Mesodermal cell (in vitro differentiated cells): ENCODE data around the gene CAPN1.
"Not testable (repeated sequence)": the region's sequence is repeated elsewhere in the genome, so short reads cannot be mapped to it uniquely, and the experiment has no call there.

Experiments
- H3K27ac ChIP-seq: 2 replicates; pipeline ENCODE4 v1.7.0; 2013; ENCODE audit warnings: mild to moderate bottlenecking, low read depth, low read length, moderate library complexity; ENCODE audit not compliant: severe bottlenecking
- H3K36me3 ChIP-seq: 2 replicates; pipeline ENCODE4 v1.7.1; 2013; ENCODE audit warnings: mild to moderate bottlenecking, low read length, moderate library complexity; ENCODE audit not compliant: control insufficient read depth, insufficient read depth
- H3K4me1 ChIP-seq: one replicate; pipeline ENCODE4 v1.7.1; 2013; ENCODE audit warnings: mild to moderate bottlenecking, low read length; ENCODE audit not compliant: insufficient read depth, control insufficient read depth, poor library complexity, severe bottlenecking
- H3K4me3 ChIP-seq: 2 replicates; pipeline ENCODE4 v1.7.0; 2013; ENCODE audit warnings: low read length, control low read depth, mild to moderate bottlenecking; ENCODE audit not compliant: insufficient read depth, poor library complexity, severe bottlenecking; ENCODE audit errors: extremely low read depth
- H3K9me3 ChIP-seq: 2 replicates; pipeline ENCODE4 v1.7.1; 2013; ENCODE audit warnings: mild to moderate bottlenecking, low read length, moderate library complexity; ENCODE audit not compliant: control insufficient read depth
- WGBS, 2 experiments: methylation state at CpG; one replicate each; pipeline ENCODE4 v1.1.5; 2013; ENCODE audit warnings: missing lambda C conversion rate in 2 of 2; ENCODE audit not compliant: insufficient coverage in 2 of 2; 5-methylcytosine and 5-hydroxymethylcytosine counted together

Gene CAPN1

DNA sequence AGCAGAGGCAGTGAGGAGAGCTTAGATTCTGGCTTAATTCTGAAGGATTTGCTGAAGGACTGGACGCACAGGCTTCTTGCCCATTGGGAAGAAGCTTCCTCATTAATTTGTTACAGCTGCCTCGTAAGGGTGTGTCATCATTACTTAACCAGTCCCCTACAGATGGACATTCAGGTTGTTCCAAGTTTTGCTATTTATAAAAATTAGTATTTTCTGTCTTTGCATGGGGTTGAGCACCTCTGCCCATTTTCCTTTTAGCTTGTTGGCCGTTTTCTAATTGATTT, 38.1 kb downstream of the CAPN1 start:
- H3K36me3 ChIP-seq = no peaks in the 10 kb centered on the region
- no peaks in the 10 kb centered on the region for H3K9me3 ChIP-seq
- WGBS, 2 experiments = 100% methylated on average over 2 of the region's 3 CpGs; no CpG with 5 or more reads in 1 of the 2 experiments
- no peak overlapping the region for H3K27ac ChIP-seq
- peaks cover 3% of the 10 kb centered on the region for H3K4me1 ChIP-seq
- H3K4me3 ChIP-seq = no peak overlapping the region

DNA sequence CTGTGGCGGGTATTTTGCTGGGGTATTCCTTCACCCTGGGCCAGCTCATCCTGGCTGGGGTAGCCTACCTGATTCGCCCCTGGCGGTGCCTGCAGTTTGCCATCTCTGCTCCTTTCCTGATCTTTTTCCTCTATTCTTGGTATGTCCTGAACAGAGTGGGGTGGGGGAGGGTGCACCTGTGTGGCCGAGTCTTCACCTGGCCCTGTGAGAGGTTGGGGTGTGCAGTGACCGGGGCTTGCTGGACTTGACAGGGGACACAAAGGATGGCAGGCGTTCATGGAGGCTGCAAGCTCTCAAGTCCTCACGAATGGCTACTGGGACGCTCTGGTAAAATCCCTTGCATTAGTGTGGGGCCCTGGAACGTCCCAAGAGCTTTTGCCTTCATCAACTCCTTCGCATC, 39.3 kb downstream of the CAPN1 start:
- H3K36me3 ChIP-seq = no peaks in the 10 kb centered on the region
- H3K27ac ChIP-seq = no peak overlapping the region
- no peak overlapping the region for H3K4me3 ChIP-seq
- no peaks in the 10 kb centered on the region for H3K9me3 ChIP-seq
- WGBS, 2 experiments = 91 to 98% methylated on average over 4 to 6 of the region's 10 CpGs
- H3K4me1 ChIP-seq = peaks cover 8% of the 10 kb centered on the region

DNA sequence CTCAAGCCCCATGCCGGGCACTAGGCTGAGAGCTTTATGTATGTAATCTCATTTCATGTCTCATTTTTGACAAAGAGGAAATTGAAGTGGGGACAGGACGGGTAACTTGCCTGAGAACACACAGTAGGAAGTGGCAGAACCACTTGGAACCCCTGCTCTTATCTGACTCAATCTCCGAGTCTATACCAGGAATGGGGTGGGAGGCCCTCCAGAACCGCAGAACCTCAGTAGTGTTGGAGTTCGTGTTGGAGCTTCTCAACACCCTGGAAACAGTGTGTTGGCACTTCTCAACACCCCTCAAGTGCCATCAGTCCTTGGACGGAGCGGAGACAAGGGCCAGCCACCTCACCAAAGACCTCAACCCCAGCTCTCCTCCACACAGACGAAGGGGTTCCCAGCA, 41.3 kb downstream of the CAPN1 start:
- 93 to 98% methylated on average over 7 of the region's 8 CpGs for WGBS, 2 experiments

DNA sequence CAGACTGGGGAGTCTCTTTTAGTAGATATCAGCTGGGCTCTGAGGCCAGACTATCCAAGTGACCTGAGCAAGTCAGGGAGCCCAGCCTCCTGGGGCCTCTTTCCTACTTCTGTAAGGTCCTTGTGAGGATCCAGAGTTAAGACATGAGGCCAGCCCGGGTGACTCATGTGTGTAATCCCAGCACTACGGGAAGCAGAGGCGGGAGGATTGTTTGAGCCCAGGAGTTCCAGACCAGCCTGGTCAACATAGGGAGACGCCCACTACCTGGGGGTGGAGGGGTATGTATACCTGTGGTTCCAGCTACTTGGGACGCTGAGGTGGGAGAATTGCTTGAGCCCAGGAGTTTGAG, 43.2 kb downstream of the CAPN1 start:
- WGBS, 2 experiments = 22 to 43% methylated on average over 4 to 5 of the region's 5 CpGs
- no peaks in the 10 kb centered on the region for H3K9me3 ChIP-seq
- H3K36me3 ChIP-seq = no peaks in the 10 kb centered on the region
- H3K4me3 ChIP-seq = no peak overlapping the region
- H3K4me1 ChIP-seq = peaks cover 8% of the 10 kb centered on the region
- no peak overlapping the region for H3K27ac ChIP-seq

More for the DNA sequence above, 41.3 kb downstream of the CAPN1 start:
- Histone ChIP-seq H3K27ac (no peak overlapping the region), H3K4me3 (no peak overlapping the region), H3K36me3 (no peaks in the 10 kb centered on the region), H3K4me1 (peaks cover 8% of the 10 kb centered on the region), H3K9me3 (no peaks in the 10 kb centered on the region)

DNA sequence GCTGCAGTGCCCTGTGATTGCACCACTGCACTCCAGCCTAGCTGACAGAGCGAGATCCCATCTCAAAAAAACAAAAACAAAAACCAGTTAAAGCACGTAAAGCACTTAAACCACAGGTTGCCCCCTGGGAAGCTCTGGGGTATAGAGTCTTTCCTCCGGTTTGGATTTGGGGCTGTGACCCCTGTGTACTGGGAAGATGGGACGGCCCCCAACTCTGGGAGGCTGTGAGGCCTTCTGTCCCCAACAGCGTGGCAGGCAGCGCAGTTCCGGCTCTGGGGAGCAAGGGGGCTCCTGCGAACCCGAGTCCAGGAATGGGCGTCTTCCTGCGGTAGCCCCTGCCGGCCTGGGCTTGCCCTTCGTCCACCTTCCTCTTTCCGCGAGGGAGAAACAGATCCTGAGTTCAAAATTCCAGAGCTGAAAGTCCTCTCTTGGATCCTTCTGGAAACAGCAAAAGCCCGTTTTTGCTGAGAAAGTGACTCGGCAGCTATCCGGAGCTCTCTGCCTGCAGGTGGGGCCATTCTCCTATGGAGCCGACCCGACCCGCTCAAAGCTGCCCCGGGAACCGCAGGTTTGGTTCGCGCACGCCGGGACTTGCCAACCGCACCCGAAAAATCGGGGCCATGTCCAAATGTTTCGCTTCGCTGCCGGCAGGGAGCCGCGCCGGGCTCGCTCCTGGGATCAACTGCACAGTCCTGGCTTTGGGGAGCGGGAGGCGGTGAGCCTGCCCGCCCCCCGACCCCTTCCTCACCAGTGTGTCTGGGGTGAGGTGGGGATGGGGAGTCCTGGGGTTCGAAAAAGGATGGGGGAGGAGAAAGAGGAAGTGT, 43.8 kb downstream of the CAPN1 start:
- Histone ChIP-seq H3K27ac (peak overlapping the region; percentile 18), H3K9me3 (no peaks in the 10 kb centered on the region), H3K4me1 (peaks cover 8% of the 10 kb centered on the region), H3K4me3 (peak overlapping the region; percentile 16), H3K36me3 (no peaks in the 10 kb centered on the region)
- 7 to 9% methylated on average over 26 to 32 of the region's 42 CpGs for WGBS, 2 experiments

DNA sequence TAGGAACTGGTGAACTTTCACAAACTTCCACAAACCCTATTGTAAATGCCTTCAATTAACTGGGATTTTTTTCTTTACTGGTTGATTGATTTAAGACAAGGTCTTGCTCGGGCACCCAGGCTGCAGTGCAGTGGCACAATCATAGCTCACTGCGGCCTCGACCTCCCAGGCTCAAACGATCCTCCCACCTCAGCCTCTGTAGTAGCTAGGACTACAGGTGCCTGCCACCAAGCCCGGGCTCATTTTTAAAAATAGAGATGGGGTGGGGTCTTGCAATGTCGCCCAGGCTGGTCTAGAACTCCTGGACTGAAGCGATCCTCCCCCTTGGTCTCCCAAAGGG, 44.3 kb downstream of the CAPN1 start:
- 90 to 93% methylated on average over 2 to 7 of the region's 7 CpGs for WGBS, 2 experiments
- Histone ChIP-seq H3K4me3 (peak overlapping the region; percentile 16), H3K9me3 (no peaks in the 10 kb centered on the region), H3K4me1 (peaks cover 8% of the 10 kb centered on the region), H3K36me3 (no peaks in the 10 kb centered on the region), H3K27ac (no peak overlapping the region)

DNA sequence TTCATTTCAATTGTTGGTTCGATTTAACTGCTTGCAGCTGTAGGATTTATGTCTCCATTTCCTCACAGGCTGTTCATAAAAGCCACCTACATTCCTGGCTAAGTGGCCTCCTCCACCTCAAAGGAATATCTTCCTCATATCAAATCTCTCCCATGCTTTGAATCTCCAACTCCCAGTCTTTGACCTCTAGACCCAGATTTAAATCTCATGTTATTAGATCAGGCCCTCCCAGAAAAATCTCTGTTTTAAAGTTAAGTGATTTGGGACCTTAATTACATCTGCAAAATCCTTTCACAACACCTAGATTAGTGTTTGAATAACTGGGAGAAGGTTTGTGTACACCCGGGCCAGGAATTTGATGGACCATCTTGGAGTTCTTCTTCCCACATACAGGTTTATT, 46.2 kb downstream of the CAPN1 start:
- Histone ChIP-seq H3K9me3 (no peaks in the 10 kb centered on the region), H3K27ac (no peak overlapping the region), H3K4me1 (peaks cover 8% of the 10 kb centered on the region), H3K36me3 (no peaks in the 10 kb centered on the region), H3K4me3 (no peak overlapping the region)
- WGBS, 2 experiments = 92 to 93% methylated on average over 1 of the region's 2 CpGs

DNA sequence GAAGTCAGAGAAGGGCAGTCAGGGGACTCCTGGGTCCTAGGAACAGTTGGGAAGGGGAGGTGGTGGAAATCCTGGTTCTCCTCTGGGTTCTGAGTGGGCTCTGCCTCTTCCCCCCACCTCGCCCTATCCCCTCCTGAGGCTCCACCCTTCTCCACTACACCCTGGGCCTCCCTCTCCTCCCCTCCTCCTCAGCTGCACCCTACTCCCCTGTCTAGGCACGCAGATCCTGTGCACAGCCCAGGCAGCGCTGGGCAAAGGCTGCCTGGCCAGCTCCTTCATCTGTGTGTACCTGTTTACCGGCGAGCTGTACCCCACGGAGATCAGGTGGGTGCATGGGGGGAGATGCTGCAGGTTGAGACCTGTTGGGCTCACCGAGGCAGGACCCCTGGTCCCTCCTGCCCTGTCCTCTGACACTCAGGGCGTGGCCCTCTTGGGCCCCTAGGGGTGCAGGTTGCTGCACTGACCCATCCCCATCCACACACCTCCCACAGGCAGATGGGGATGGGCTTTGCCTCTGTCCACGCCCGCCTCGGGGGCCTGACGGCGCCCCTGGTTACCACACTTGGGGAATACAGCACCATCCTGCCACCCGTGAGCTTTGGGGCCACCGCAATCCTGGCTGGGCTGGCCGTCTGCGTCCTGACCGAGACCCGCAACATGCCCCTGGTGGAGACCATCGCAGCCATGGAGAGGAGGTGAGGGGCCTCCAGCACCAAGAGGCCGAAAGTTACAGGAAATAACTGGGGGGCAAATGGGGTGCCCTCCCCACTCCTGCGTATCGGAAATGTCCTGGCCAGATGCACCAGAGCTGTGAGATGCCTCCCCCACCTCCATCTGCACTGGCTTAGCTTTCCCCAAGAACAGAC, 54.7 kb downstream of the CAPN1 start:
- no peaks in the 10 kb centered on the region for H3K36me3 ChIP-seq
- no peak overlapping the region for H3K4me3 ChIP-seq
- H3K4me1 ChIP-seq = no peaks in the 10 kb centered on the region
- H3K27ac ChIP-seq = no peak overlapping the region
- H3K9me3 ChIP-seq = no peaks in the 10 kb centered on the region
- 79 to 92% methylated on average over 16 to 19 of the region's 23 CpGs for WGBS, 2 experiments

DNA sequence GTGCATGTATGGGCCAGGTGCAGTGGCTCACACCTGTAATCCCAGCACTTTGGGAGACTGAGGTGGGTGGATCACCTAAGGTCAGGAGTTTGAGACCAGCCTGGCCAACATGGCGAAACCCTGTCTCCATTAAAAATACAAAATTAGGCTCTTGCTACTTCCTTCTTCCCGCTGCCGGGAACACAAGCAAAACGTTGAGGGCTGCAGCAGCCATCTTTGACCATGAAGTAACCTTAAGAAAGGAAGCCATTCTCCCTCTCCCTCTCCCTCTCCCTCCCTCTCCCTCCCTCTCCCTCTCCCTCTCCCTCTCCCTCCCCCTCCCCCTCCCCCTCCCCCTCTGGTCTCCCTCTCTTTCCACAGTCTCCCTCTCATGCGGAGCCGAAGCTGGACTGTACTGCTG, 56.6 kb downstream of the CAPN1 start:
- 14 to 94% methylated on average over 1 to 3 of the region's 6 CpGs for WGBS, 2 experiments
- not testable (repeated sequence) for H3K4me1 ChIP-seq, H3K27ac ChIP-seq, H3K36me3 ChIP-seq, H3K9me3 ChIP-seq, H3K4me3 ChIP-seq

DNA sequence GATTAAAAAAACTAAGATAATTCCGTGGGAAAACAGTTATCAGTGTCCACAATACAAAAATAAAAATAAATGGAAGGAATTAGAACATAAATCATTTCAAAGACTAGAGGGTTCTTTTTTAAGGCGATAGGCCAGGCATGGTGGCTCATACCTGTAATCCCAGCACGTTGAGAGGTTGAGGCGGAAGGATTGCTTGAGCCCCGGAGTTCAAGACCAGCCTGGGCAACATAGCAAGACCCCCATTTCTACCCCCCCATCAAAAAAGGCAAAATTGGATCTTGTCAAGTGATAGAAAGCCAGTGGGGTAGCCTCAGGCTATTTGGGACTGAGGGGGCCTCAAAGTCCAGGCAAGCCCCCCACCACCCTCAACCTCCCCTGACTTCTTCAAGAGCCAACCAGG, 59.4 kb downstream of the CAPN1 start:
- Histone ChIP-seq H3K4me3 (no peak overlapping the region), H3K4me1 (no peaks in the 10 kb centered on the region), H3K9me3 (peaks cover 5% of the 10 kb centered on the region), H3K36me3 (no peaks in the 10 kb centered on the region), H3K27ac (no peak overlapping the region)
- whole genome bisulfite sequencing, 2 experiments = 50 to 71% methylated on average over 2 to 4 of the region's 5 CpGs

DNA sequence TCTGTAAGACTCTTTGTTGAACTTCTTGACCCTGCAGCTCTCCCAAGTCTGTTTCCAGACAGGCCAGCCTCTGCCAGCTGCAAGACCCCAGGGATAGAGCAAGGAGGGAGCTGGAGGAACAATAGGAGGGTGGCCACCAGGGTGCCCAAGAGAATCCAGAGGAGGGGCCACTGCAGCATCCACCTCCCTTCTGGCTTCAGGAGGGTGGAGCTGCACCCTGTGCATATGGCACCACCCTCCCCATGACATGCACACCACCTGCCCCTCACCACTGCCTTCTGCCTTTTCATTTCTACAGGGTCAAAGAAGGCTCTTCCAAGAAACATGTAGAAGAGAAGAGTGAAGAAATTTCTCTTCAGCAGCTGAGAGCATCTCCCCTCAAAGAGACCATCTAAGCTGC, 60.0 kb downstream of the CAPN1 start:
- H3K4me1 ChIP-seq = no peaks in the 10 kb centered on the region
- H3K36me3 ChIP-seq = no peaks in the 10 kb centered on the region

More for the DNA sequence above, 60.0 kb downstream of the CAPN1 start:
- no peak overlapping the region for H3K4me3 ChIP-seq
- no peak overlapping the region for H3K27ac ChIP-seq
- peaks cover 5% of the 10 kb centered on the region for H3K9me3 ChIP-seq
